D341Med (cell line): ENCODE results near the gene SLIT1.

Source experiments
- DNase-seq: peaks from one replicate; pipeline ENCODE4 v3.0.0; 2012; ENCODE audit warnings: low spot score

The SLIT1 gene

GRCh38 chr10:97200616-97201015 is 14.9 kb upstream of the SLIT1 start:
- DNase-seq: no peak

- DNase-seq: no peak
Measured at GRCh38 chr10:97199152-97199551, 13.4 kb upstream of the SLIT1 start.

DNA sequence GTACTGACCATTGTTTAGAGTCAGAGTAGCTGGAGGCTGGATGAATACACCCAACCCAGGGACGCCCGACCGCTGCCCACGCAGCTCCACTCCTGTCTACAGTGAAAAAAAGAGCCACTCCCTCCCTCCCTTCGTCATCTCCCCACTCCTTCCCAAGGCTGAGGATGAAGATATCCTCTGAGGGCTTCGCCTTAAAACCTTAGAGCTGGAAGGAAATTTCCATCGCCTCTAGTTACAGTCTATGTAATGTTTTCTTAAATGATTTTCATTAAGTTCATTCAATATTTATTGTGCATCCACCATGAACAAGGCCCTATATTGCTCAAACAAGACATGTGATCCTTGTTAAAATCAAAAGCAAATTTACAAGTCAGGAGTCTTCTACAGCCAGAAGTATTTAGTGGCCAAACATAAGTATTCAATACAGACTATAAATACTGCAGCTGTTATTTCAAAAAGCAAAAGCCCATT is 11.3 kb upstream of the SLIT1 start:
- DNase-seq: no peak

DNA sequence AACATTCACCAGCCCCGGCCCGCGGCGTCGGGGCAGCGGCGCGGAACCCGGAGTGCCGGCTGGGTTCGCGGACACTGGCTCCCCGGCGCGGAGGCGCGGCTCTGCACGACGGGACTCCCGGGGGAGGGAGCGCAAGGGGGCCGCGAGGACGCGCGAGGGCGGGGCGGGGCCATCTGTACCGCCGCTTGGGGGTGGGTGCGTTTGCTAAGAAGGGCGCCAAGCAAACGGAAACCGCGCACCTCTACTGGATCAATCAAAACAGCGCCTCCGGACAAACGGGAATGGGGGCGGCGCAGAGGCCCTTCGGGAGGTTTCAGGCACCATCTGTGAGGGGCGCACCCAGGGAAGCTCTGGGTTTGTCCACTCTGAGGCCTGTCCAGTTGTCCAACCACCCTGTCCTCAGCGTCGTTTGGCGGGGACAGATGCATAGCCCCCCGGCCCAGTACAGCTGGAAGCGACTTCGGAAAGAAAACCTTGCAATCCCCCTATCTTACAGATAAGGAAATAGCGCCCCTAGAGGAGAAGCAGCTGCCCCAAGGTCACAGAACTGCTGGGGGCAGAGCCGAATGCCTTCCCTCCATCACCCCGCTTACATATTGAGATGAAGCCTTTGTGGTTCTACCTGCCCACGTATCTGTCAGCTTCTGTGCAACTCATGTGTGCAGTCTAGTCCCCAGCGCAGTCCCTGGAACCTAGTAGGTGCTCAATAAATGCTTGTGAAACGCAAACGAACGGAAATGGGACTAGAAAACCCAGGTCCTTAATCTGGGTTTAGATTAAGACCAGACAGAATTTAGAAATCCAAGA is 10.7 kb upstream of the SLIT1 start:
- DNase-seq: peak; percentile 76

- DNase-seq: peak; percentile 26
Measured at GRCh38 chr10:97195706-97196222, 10.0 kb upstream of the SLIT1 start.

DNA sequence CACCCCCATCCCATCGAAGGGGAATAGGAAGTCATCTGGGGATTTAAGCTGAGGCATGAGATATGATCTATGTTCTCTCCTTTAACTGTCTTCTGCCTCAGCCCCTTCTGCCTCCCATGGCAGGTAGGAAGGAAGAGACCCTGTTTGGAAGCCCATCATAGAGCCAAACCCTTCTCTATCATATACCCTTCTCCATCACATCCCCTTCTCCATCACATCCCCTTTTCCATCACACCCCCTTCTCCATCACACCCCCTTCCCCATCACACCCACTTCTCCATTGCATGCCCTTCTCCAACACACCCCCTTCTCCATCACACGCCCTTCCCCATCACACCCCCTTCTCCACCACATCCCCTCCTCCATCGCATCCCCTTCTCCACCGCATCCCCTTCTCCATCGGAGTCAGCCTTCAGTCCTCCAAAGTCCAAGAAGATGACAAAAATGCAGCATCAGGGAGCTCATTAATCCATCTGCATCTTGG is 7.2 kb upstream of the SLIT1 start:
- DNase-seq: no peak

DNA sequence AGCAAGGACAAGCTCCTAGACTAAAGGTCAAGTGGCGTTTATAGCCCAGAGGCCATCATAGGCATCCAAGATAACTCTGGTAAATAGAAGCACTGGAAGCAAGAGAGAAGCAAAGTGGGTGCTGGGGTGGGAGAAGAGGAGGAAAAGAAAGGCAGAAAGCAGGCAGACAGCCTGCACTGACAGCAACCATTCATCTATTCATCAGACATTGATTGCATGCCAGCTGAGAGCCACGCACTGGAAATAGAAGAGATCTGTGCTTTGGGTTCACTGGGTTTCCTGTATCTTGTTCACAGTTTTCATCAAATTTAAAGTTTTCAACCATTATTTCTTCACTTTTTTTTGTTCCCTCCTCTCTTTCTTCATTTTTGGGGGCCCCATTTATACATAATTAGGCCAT is 4.7 kb upstream of the SLIT1 start:
- no peak for DNase-seq

DNA sequence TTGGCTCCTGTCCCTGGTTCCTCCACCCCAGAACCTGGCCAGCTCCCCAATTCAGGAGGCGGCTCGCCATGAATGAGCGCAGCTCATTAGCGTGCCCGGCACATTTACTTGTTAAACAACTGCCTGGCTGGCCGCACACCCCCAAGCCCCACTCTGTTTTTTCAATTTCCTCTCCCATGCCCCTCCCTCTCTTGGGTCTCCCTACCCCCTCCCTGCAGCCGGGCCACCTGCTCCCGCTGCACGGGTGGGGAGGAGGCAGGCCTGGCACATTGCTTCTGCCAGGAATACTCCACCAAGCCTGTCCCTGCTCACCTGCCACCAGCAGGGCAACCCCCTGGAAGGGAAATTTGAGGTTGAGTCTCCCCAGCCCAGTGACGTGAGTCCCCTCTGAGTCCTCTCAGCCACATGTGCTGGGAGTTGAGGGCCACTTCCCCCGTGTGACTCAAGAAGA is 2.5 kb upstream of the SLIT1 start:
- DNase-seq: no peak

DNA sequence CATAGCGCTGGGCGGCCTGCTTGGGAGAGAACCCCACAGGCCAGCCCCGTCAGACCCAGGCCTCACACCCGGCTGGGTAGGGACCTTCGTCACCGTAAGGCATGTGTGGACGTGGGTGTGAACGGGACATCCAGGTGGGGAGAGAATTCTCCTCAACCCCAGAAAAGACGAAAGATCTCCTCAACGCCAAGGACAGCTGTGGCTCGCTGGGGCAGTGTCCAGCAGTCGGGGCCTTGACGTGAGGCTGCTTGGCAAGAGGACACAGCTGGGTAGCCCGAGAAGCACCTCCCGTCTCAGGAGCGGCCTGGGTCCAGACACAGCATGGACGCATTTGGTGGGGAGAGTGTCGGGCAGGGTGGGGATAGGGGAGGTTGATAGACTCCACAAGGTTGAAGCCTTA is 1.2 kb upstream of the SLIT1 start:
- DNase-seq: no peak

DNA sequence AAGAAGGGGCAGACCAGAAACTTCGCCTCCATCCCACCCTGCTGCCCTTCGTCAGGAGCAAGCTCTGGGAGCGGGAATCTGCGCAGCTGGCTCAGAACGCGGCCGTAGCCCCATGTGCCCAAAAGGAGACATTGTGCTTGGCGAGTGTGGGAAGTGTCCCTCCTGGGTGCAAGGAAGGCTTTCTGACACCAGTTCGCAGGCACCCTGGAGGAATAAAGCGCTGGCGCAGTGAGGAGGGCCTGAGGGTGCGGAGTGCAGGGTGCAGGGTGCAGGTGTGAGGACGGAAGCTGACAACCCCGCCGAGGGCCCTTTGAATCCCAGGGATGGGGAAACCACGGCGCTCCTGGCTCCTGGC is 811 bp downstream of the SLIT1 start:
- DNase-seq: no peak

DNA sequence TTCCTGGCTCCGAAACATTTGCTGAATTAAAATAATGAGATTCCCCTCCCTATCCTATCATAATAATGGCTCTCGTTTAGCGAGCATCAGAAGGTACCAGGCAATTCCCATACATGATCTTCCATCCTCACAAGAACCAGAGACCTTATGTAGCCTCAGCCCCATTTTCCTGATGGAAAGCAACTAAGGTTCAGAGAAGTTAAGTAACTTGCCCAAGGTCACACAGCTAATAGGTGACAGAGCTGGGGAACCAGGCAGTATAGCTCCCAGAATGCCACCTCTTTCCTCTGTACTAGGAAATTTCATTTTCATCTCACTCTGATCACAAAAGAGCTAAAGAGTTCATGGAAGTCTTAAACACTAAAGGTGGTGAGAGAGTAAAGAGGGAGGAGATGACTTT is 2.4 kb downstream of the SLIT1 start:
- no peak for DNase-seq

DNA sequence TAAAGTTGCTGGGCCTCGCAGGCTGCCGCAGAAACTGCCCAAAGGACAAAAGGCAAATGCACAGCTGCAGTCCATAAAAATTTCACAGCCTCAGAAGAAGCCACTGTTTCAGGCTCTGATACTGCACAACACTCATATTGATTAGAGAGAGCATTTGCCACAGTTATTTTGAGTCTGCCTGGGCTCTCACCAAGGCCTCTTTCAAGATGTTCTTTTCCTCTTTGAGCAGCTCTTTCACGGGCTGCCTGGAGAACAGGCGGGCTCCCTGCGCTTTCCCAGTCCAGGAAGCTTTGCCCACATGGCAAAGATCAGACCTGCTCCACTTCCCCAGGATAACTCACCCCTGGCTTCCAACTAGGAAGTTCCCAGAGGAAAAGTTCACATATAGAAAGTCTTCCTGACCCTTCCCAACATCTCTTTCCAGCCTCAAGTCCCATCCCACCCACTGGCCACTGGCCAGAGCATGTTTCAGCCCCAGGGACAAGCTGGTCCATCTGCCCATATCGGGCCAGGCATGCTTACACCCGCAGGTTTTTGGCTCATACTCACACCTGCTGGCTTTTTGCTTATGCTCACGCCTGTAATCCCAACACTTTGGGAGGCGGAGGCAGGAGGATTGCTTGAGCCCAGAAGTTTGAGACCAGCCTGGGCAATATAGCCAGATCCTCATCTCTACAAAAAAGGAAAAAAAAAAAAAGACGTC is 3.3 kb downstream of the SLIT1 start:
- no peak for DNase-seq

DNA sequence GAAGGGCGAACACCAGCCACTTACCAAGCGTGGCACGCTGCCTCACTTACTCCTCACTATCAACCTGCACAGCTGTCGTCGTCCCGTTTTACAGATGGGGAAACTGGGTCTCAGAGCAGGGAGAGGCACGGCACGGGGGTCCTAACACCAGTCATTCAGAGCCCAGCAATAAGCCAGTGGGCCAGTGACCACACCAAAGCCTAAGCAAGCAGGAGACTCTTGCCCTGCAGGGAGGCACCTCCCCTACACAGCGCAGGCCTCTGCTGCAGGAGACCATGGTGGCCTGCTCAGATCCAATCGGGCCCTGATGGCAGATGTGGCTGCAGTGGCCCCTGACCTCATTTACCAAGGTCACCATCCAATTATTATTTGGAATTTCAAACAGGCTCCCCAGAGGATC is 4.8 kb downstream of the SLIT1 start:
- no peak for DNase-seq

- no peak for DNase-seq
Measured at GRCh38 chr10:97180363-97180755, 5.4 kb downstream of the SLIT1 start.

DNA sequence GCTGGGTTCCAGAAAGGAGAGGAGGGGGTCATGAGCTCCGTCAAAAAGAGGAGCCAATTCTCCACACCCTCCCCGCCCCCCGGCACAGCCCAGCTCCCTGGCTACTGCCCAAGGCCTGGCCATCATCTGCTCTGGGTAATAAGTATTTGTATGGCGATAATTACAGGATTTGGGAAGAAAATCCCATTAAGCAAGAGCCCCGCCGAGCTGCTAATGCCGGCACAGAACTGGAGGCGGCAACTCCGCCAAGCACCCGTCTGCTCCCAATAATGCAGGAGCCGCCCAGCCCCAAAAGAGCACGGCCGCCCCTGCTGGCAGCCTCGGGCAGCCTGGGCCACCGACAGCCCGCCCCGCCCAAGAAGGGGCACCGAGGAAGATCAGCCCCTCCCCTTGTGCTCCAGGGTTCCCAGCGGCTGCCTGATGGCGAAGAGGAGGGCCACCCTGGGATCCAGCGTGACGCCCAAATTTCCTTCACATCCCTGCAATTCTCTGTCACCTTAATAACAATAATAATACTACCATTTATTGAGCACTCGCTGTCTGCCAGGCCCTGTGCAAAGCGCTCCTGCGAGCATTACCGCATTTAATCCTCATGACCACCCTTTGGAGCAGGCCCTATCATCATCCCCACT is 5.9 kb downstream of the SLIT1 start:
- DNase-seq: peak; percentile 89

DNA sequence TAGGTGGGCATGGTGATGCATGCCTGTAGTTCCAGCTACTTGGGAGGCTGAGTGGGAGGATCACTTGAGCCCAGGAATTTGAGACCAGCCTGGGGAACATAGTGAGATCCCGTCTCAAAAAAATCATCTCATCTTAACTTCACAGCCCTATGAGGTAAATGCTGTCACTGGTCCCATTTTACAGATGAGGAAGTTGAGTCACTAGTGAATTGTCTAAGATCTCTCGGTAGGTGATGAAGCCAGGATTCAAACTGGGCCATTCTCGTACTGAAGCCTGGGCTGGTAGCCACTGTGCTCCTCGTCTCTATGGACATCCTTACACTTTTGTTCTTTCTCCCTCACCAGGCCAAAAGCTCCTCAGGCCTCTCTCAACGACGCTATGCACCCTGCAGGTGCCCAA is 6.4 kb downstream of the SLIT1 start:
- DNase-seq: no peak

DNA sequence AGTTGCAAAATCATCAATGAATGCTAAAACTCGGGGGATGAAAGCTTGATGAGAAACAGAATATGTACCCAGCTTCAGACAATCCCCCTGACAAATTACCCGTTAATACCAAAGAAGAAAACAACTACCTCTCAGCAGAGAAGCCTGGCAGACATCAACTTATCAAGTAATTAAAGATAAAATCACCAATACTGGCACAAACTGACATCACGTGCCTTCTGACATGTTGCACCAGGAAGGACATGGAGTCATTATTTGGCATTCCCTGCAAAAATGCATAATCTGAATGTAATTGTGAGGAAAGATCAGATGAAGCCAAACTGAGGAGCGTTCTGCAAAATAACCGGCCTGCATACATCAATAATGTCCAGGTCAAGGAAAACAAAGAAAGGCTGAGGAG is 7.7 kb downstream of the SLIT1 start:
- DNase-seq: no peak

- DNase-seq: no peak
Measured at GRCh38 chr10:97176226-97176625, 9.5 kb downstream of the SLIT1 start.

- DNase-seq: no peak
Measured at GRCh38 chr10:97175586-97175985, 10.2 kb downstream of the SLIT1 start.

- no peak for DNase-seq
Measured at GRCh38 chr10:97174941-97175340, 10.8 kb downstream of the SLIT1 start.

DNA sequence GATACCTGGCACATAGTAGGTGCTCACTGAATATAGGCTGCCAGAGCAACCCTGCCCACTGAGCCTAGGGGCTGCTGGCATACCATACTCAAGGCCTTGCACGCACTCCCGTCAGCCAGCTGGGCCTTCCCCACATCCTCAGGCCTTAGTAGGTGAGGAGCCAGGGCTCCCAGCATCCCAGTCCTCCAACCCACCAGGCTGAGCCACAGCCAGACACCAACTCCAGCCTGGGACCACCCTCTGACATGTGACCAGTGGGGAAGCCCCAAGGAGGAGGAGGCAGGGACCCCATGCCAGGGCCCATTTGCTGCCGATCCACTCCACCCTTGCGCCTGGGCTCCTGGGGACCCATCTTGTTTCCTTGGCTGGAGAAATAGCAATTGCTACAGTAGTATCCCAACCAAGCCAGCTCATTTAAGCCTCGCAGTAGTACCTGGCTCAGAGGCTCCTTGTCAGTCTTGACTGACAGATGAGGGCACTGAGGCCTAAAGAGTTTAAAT is 11.4 kb downstream of the SLIT1 start:
- DNase-seq: no peak

DNA sequence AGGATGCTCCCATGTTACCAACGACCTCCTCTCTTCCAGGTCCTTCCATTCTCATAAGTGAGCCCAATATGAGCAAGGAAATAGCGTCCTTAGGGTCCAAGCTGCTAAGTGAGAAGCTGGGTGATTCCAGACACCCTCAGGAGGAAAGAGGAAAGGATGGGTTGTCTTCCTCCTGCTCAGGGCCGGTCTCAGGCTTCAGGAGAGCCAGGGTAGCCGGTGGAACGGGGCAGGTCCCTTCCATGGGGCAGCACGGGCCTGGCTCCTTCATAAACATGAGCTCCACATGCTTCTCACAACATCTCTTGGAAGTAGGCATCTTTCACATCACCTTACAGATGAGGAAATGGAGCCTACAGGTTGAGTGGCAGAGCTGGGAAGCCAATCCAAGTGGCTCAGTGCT is 12.7 kb downstream of the SLIT1 start:
- DNase-seq: no peak

- DNase-seq: no peak
Measured at GRCh38 chr10:97171001-97171400, 14.8 kb downstream of the SLIT1 start.
